Measurements from ENCODE around the gene CREB3L4. TPM values are rescaled to one million over a fixed set of nuclear protein-coding genes. Genes with fewer than 3 reads are reported as not detected.

CREB3L4 gene
- total and polyA plus RNA-seq, 2 of the 13 experiments (the other 11 are each of a cell fraction or from before 2014, with no cell fraction given) = 9.9 to 18.7 TPM

GRCh38 chr1:153967107-153967999 is at the start of gene CREB3L4 (continued):
- TF ChIP-seq ZNF597 (CRISPR knock-in tag; IDR thresholded peaks at IDR 0.05) (no peak), HCFC1 (IDR thresholded peaks at IDR 0.05; ENCODE audit: low read depth, low read length) (0 out of 2 replicates have a peak, but pooled peaks have one; percentile 5), DBP (CRISPR knock-in tag; IDR thresholded peaks at IDR 0.05; ENCODE audit: not compliant biosample characterization) (no peak), SMARCC2 (IDR thresholded peaks at IDR 0.05) (no peak), ZNF253 (CRISPR knock-in tag; IDR thresholded peaks at IDR 0.05; ENCODE audit: borderline replicate concordance) (no peak), ATF4 (CRISPR knock-in tag; IDR thresholded peaks at IDR 0.05) (0 out of 4 replicates have a peak, but pooled peaks of 1 of the 2 experiments have one; percentile 50), DNMT3B (CRISPR knock-in tag; conservative IDR thresholded peaks at IDR 0.05) (no peak), ZNF557 (CRISPR knock-in tag; IDR thresholded peaks at IDR 0.05) (no peak), ZNF737 (CRISPR knock-in tag; IDR thresholded peaks at IDR 0.05; ENCODE audit: borderline replicate concordance) (no peak), ZNF652 (CRISPR knock-in tag; IDR thresholded peaks at IDR 0.05; ENCODE audit: borderline replicate concordance, low read depth) (no peak), CC2D1A (CRISPR knock-in tag; IDR thresholded peaks at IDR 0.05) (no peak), U2AF2 (IDR thresholded peaks at IDR 0.05; ENCODE audit: low read depth, low read length) (no peak), ZNF451 (CRISPR knock-in tag; IDR thresholded peaks at IDR 0.05) (peak; percentile 70; the same call in 1 of the 2 replicates), SRSF4 (IDR thresholded peaks at IDR 0.05; ENCODE audit: low read depth, low read length, poor library complexity, severe bottlenecking) (no peak), BCL6 (CRISPR knock-in tag; IDR thresholded peaks at IDR 0.05) (no peak; the same call in 1 of the 2 replicates), HNRNPL (IDR thresholded peaks at IDR 0.05; ENCODE audit: low read depth, low read length) (no peak), ZNF780A (CRISPR knock-in tag; IDR thresholded peaks at IDR 0.05) (no peak), TBX3 (IDR thresholded peaks at IDR 0.05; ENCODE audit: borderline replicate concordance) (peak; percentile 6; the same call in 1 of the 2 replicates), ZNF326 (CRISPR knock-in tag; IDR thresholded peaks at IDR 0.05; ENCODE audit: borderline replicate concordance) (no peak), NONO (IDR thresholded peaks at IDR 0.05) (no peak), NONO (CRISPR knock-in tag; conservative IDR thresholded peaks at IDR 0.05) (peak; percentile 80; the same call in 1 of the 2 replicates), REPIN1 (CRISPR knock-in tag; IDR thresholded peaks at IDR 0.05; ENCODE audit: borderline replicate concordance, low read depth) (peak; percentile 79), TBP (CRISPR knock-in tag; IDR thresholded peaks at IDR 0.05) (no peak), KAT2B (IDR thresholded peaks at IDR 0.05; ENCODE audit: borderline replicate concordance, low read depth, low read length) (no peak), ZKSCAN8 (CRISPR knock-in tag; IDR thresholded peaks at IDR 0.05; ENCODE audit: borderline replicate concordance) (0 out of 2 replicates have a peak, but pooled peaks have one; percentile 27), ZSCAN25 (CRISPR knock-in tag; IDR thresholded peaks at IDR 0.05) (peak; percentile 44)

Measured in HepG2 (cell line).